ENCODE measurements around the gene LTB4R2. TPM values are rescaled to one million over a fixed set of nuclear protein-coding genes. Genes with fewer than 3 reads are reported as not detected.

LTB4R2 gene
- total RNA-seq, 4 donors from 2014 or later: 2.0 to 11.9 (median 6.4) TPM

GRCh38 chr14:24311837-24312615 lies 2.1 kb downstream of the LTB4R2 start:
- TF ChIP-seq CTCF (IDR thresholded peaks at IDR 0.05; ENCODE audit: low read depth): no peak

- TF ChIP-seq CTCF (IDR thresholded peaks at IDR 0.05; ENCODE audit: low read depth): no peak
These were observed 3.0 kb downstream of the LTB4R2 start for GRCh38 chr14:24312736-24313507.

- no peak for TF ChIP-seq CTCF (IDR thresholded peaks at IDR 0.05; ENCODE audit: low read depth)
These were observed 4.0 kb downstream of the LTB4R2 start for GRCh38 chr14:24313913-24314312.

- no peak for TF ChIP-seq CTCF (IDR thresholded peaks at IDR 0.05; ENCODE audit: low read depth)
These were observed 4.6 kb downstream of the LTB4R2 start for GRCh38 chr14:24314377-24315193.

- TF ChIP-seq CTCF (IDR thresholded peaks at IDR 0.05; ENCODE audit: low read depth): no peak
These were observed 5.4 kb downstream of the LTB4R2 start for GRCh38 chr14:24315243-24315806.

GRCh38 chr14:24315807-24316596 lies 6.1 kb downstream of the LTB4R2 start:
- TF ChIP-seq CTCF (IDR thresholded peaks at IDR 0.05; ENCODE audit: low read depth): no peak
